ENCODE measurements around the gene DDX19B. TPM values are rescaled to one million over a fixed set of nuclear protein-coding genes. Genes with fewer than 3 reads are reported as not detected.

The DDX19B gene
- total and polyA plus RNA-seq, 7 experiments from 2014 or later, result 23.6 to 60.5 (median 29.0) TPM

DNA sequence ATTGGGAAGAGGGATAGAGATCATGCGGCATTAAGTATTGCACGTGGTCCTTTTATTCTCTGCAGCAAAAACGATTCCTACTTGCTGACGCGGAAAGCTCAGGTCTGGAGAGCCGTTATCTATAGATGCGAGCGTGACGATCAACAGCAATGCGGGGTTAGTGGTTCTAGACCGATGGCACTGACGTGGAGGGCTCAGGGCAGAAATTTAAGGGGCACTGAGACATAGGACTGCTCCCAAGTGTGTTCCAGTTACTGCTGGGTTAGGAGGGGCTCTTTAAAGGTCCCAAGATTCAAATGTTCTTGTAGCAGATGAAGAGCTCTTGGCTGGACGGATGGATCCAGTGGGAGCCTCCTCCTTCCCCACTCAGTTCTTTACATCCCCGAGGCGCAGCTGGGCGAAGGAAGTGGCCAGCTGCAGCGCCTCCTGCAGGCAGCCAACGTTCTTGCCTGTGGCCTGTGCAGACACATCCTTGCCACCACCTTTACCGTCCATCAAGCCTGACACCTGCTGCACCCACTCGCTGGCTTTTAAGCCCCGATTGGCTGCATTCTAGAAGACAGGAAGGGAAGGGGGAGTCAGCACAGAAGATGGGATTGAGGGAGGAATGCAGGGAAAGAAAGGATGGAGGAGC is 46.5 kb upstream of the DDX19B start:
- DNase-seq, result peak in 1 of 9 donors; percentile 27
- peaks cover 0 to 24% (median 0%) of the 10 kb centered on the region in 5 donors for H3K36me3 Mint-ChIP-seq
- peak overlapping the region in 7 of 9 donors; percentile 33 to 96 (median 90) for H3K27ac Mint-ChIP-seq
- ChIA-PET POLR2A (interaction anchor here (0.6 to 2.3 kb wide), 6 partner anchors 10 to 272 kb away, joined by 4 to 13 read pairs (median 8); partner anchors contain the start of genes AARS1, COG4, DDX19B and SF3B3), CTCF (interaction anchor here (0.6 to 1.2 kb wide), 2 partner anchors 15 to 529 kb away, joined by 3 to 4 read pairs; no protein-coding TSS in a partner anchor)
- Histone ChIP-seq H3K27me3 (ENCODE audit: control insufficient read depth in 2 of 2, insufficient read depth in 2 of 2, low read length in 2 of 2) (no peaks in the 10 kb centered on the region), H3K27ac (ENCODE audit: low read depth, low read length) (peak overlapping the region; percentile 85), H3K36me3 (ENCODE audit: control insufficient read depth in 2 of 3, insufficient read depth in 3 of 3, low read length in 3 of 3) (peaks cover 9 to 51% (median 15%) of the 10 kb centered on the region in 3 experiments), H3K4me1 (ENCODE audit: control insufficient read depth in 2 of 2, insufficient read depth in 2 of 2, low read length in 2 of 2) (peaks cover 5 to 15% of the 10 kb centered on the region in 2 donors), H3K4me3 (ENCODE audit: low read length) (no peak overlapping the region), H3K9me3 (ENCODE audit: control insufficient read depth in 2 of 3, low read length in 3 of 3) (no peaks in the 10 kb centered on the region)
- H3K27me3 Mint-ChIP-seq, result no peaks in the 10 kb centered on the region
- H3K9me3 Mint-ChIP-seq, result peaks cover 0 to 3% (median 0%) of the 10 kb centered on the region in 11 donors
- no peak for ATAC-seq
- H3K4me1 Mint-ChIP-seq, result peaks cover 0 to 35% (median 22%) of the 10 kb centered on the region in 7 donors
- intact Hi-C loops (cut with micrococcal nuclease), result loop anchor here (1.0 to 10.0 kb wide), 5 partner anchors 46 to 1842 kb away; partner anchors contain the start of genes COG4 (in 2 of the 2), SF3B3 (in 2 of the 2), DDX19A (in 1 of the 2) and DDX19B (in 1 of the 2)
- H3K4me3 Mint-ChIP-seq, result peak overlapping the region in 8 of 10 donors; percentile 27 to 93 (median 90)

DNA sequence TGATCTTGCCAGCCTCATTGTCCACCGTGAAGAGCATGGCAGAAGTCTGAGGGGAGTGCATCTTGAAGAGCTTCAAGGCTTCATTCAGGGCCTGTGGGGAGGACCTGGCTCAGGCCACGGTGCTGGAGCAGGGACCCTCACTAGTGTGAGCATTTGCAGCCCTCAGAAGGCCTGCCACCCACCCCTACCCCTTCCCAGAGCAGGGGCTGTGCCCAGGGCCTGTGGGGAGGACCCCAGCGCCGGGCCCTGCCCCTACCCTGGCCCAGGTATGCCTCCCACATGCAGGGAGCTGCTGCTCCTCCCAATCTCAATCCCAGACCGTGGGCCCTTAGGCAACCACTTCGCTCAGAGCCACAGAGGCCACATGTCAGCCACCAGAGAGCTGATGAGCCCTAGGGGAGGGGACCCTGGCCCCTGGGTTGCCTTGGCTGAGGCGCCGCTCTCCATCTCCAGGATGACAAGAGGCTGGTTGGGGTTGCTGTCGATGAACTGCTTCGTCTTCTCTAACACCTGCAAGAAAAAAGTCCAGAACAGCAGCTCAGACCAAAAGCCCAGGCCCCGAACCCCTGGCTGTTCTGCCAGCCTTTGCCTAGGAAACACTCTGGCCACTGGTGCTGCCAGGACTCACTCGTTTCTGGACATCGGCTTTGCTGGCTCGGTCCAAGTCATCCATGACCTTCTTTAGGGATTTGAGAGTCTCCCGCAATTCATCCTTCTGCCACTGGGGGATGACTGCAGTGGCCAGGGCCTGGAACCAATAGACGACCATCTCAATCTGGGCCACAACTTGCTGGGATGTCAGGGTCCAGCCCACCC is 45.5 kb upstream of the DDX19B start:
- ChIA-PET POLR2A (interaction anchor here (1.5 kb wide), 1 partner anchor 47 kb away, joined by 4 read pairs; no protein-coding TSS in a partner anchor), CTCF (interaction anchor here (0.6 kb wide), 1 partner anchor 530 kb away, joined by 4 read pairs; no protein-coding TSS in a partner anchor)
- Histone ChIP-seq H3K36me3 (ENCODE audit: control insufficient read depth in 2 of 3, insufficient read depth in 3 of 3, low read length in 3 of 3) (peaks cover 9 to 61% (median 22%) of the 10 kb centered on the region in 3 experiments), H3K4me1 (ENCODE audit: control insufficient read depth in 2 of 2, insufficient read depth in 2 of 2, low read length in 2 of 2) (peaks cover 5 to 15% of the 10 kb centered on the region in 2 donors), H3K9me3 (ENCODE audit: control insufficient read depth in 2 of 3, low read length in 3 of 3) (no peaks in the 10 kb centered on the region), H3K27ac (ENCODE audit: low read depth, low read length) (no peak overlapping the region), H3K4me3 (ENCODE audit: low read length) (no peak overlapping the region), H3K27me3 (ENCODE audit: control insufficient read depth in 2 of 2, insufficient read depth in 2 of 2, low read length in 2 of 2) (no peaks in the 10 kb centered on the region)
- intact Hi-C loops (cut with micrococcal nuclease), result loop anchor here (1.0 to 10.0 kb wide), 5 partner anchors 10 to 1841 kb away; partner anchors contain the start of genes COG4 (in 2 of the 2), SF3B3 (in 2 of the 2), DDX19B (in 1 of the 2) and DHX38 (in 1 of the 2)
- Mint-ChIP-seq H3K4me3 (peak overlapping the region in 2 of 10 donors; percentile 41 to 56), H3K36me3 (peaks cover 0 to 30% (median 5%) of the 10 kb centered on the region in 5 donors), H3K27me3 (no peaks in the 10 kb centered on the region), H3K27ac (peak overlapping the region in 5 of 9 donors; percentile 10 to 65 (median 38)), H3K9me3 (peaks cover 0 to 3% (median 0%) of the 10 kb centered on the region in 11 donors), H3K4me1 (peaks cover 0 to 25% (median 14%) of the 10 kb centered on the region in 7 donors)
- ATAC-seq, result no peak
- DNase-seq, result peak in 3 of 9 donors; percentile 7 to 45 (median 16)

DNA sequence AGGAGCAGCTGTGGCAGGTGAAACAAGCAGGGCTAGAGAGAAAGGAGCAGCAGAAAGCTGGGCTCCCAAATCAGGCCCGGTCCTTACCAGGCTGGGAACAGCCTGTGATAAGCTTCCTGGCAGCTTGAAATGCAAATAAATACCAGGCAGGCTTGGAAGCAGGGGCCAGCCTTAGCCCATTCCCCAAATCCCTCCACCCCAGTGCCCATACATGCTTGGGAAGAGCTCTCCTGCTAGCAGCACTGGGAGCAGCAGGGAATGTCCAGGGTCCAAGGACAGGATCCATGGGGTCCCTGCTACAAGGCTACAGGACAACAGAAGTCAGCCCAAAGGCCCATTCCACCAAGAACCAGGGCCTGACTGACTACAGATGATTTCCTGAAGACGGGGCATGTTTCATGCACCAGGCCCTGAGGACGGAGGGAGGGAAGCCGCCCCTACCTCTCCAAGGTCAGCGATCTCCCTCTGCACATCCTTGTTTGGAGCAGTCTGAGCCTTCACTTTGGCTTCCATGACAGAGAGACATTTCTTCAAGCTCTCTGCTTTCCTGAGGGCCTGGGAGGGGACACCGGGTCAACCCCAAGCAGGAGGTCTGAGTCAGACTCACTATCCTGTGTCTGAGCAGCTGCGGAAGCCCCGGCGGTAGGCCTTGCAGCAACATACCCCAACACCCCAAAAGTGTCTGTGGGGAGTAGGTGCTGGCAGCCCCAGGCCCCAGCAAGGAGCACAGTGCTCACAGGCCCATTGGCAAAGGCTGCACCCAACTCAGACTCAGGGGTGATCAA is 44.6 kb upstream of the DDX19B start:
- intact Hi-C loops (cut with micrococcal nuclease), result loop anchor here (5.0 to 10.0 kb wide), 2 partner anchors 268 to 1840 kb away; partner anchors contain the start of genes COG4 (in 1 of the 2), DHX38 (in 1 of the 2), SF3B3 (in 1 of the 2) and TXNL4B (in 1 of the 2)

DNA sequence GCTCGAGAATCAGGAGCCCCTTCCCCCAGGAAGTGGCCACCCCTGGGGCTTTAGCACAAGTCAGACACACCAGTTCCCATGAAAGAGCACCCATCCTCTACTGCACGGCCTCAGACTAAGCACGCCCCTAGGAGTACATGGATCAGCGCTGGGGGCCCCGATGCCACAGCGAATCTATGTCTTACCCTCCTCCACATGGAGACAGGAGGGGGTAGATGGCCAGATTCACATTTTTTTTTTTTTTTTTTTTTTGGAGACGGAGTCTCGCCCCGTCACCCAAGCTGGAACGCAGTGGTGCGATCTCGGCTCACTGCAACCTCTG is 44.1 kb upstream of the DDX19B start:
- H3K36me3 Mint-ChIP-seq, result peaks cover 0 to 35% (median 6%) of the 10 kb centered on the region in 5 donors
- H3K4me1 Mint-ChIP-seq, result peaks cover 0 to 15% (median 5%) of the 10 kb centered on the region in 7 donors
- no peak overlapping the region for H3K4me3 ChIP-seq (ENCODE audit: low read length)
- DNase-seq, result no peak
- no peak overlapping the region for H3K27ac Mint-ChIP-seq
- intact Hi-C loops (cut with micrococcal nuclease), result loop anchor here (5.0 to 10.0 kb wide), 2 partner anchors 267 to 1840 kb away; partner anchors contain the start of genes COG4 (in 1 of the 2), DHX38 (in 1 of the 2), SF3B3 (in 1 of the 2) and TXNL4B (in 1 of the 2)
- peaks cover 9 to 76% (median 18%) of the 10 kb centered on the region in 3 experiments for H3K36me3 ChIP-seq (ENCODE audit: control insufficient read depth in 2 of 3, insufficient read depth in 3 of 3, low read length in 3 of 3)
- peaks cover 0 to 10% of the 10 kb centered on the region in 2 donors for H3K4me1 ChIP-seq (ENCODE audit: control insufficient read depth in 2 of 2, insufficient read depth in 2 of 2, low read length in 2 of 2)
- H3K4me3 Mint-ChIP-seq, result no peak overlapping the region
- no peaks in the 10 kb centered on the region for H3K9me3 ChIP-seq (ENCODE audit: control insufficient read depth in 2 of 3, low read length in 3 of 3)
- ATAC-seq, result no peak
- no peaks in the 10 kb centered on the region for H3K27me3 Mint-ChIP-seq
- H3K27ac ChIP-seq (ENCODE audit: low read depth, low read length), result no peak overlapping the region
- ChIA-PET POLR2A (no interaction called here), CTCF (interaction anchor here (1.0 kb wide), 1 partner anchor 37 kb away, joined by 7 read pairs; no protein-coding TSS in a partner anchor)
- H3K9me3 Mint-ChIP-seq, result peaks cover 0 to 3% (median 0%) of the 10 kb centered on the region in 11 donors
- H3K27me3 ChIP-seq (ENCODE audit: control insufficient read depth in 2 of 2, insufficient read depth in 2 of 2, low read length in 2 of 2), result no peaks in the 10 kb centered on the region

More for the DNA sequence above, 44.6 kb upstream of the DDX19B start:
- H3K9me3 ChIP-seq (ENCODE audit: control insufficient read depth in 2 of 3, low read length in 3 of 3), result no peaks in the 10 kb centered on the region
- no peaks in the 10 kb centered on the region for H3K27me3 Mint-ChIP-seq
- DNase-seq (no peak), ATAC-seq (no peak)
- peaks cover 9 to 70% (median 21%) of the 10 kb centered on the region in 3 experiments for H3K36me3 ChIP-seq (ENCODE audit: control insufficient read depth in 2 of 3, insufficient read depth in 3 of 3, low read length in 3 of 3)
- peak overlapping the region in 2 of 9 donors; percentile 32 to 62 for H3K27ac Mint-ChIP-seq
- no peak overlapping the region for H3K4me3 Mint-ChIP-seq
- no peak overlapping the region for H3K4me3 ChIP-seq (ENCODE audit: low read length)
- peaks cover 0 to 37% (median 6%) of the 10 kb centered on the region in 5 donors for H3K36me3 Mint-ChIP-seq
- CTCF ChIA-PET, result interaction anchor here (0.5 kb wide), 1 partner anchor 231 kb away, joined by 4 read pairs; no protein-coding TSS in a partner anchor
- POLR2A ChIA-PET, result no interaction called here
- peaks cover 4 to 14% of the 10 kb centered on the region in 2 donors for H3K4me1 ChIP-seq (ENCODE audit: control insufficient read depth in 2 of 2, insufficient read depth in 2 of 2, low read length in 2 of 2)
- H3K27me3 ChIP-seq (ENCODE audit: control insufficient read depth in 2 of 2, insufficient read depth in 2 of 2, low read length in 2 of 2), result no peaks in the 10 kb centered on the region
- H3K27ac ChIP-seq (ENCODE audit: low read depth, low read length), result no peak overlapping the region
- H3K4me1 Mint-ChIP-seq, result peaks cover 0 to 18% (median 8%) of the 10 kb centered on the region in 7 donors
- H3K9me3 Mint-ChIP-seq, result peaks cover 0 to 3% (median 0%) of the 10 kb centered on the region in 11 donors

DNA sequence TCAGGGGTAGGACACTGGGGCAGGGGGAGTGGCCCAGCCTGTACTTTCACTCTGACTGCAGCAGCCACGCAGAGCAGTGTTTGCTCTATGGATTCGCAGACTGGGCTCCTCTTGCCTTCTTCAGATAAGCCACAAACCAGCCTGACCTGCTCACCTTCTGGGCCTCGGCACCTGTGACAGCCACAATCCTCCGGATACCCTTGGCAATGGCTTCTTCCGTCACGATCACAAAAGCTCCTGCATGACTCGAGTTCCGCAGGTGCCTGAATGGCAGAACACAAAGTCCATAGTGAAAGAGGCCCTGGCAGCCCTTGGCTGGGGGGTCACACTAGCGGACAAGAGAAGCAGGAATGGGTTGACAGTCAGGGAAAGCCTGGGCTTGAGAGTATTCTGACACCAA is 43.4 kb upstream of the DDX19B start:
- no peaks in the 10 kb centered on the region for H3K27me3 Mint-ChIP-seq
- H3K4me1 Mint-ChIP-seq, result peaks cover 0 to 11% (median 4%) of the 10 kb centered on the region in 7 donors
- POLR2A ChIA-PET, result interaction anchor here (1.1 kb wide), 1 partner anchor 33 kb away, joined by 4 read pairs; no protein-coding TSS in a partner anchor

More for the DNA sequence above, 43.4 kb upstream of the DDX19B start:
- no peak for ATAC-seq
- Histone ChIP-seq H3K9me3 (ENCODE audit: control insufficient read depth in 2 of 3, low read length in 3 of 3) (no peaks in the 10 kb centered on the region), H3K27me3 (ENCODE audit: control insufficient read depth in 2 of 2, insufficient read depth in 2 of 2, low read length in 2 of 2) (no peaks in the 10 kb centered on the region), H3K27ac (ENCODE audit: low read depth, low read length) (no peak overlapping the region), H3K36me3 (ENCODE audit: control insufficient read depth in 2 of 3, insufficient read depth in 3 of 3, low read length in 3 of 3) (peaks cover 9 to 82% (median 25%) of the 10 kb centered on the region in 3 experiments), H3K4me1 (ENCODE audit: control insufficient read depth in 2 of 2, insufficient read depth in 2 of 2, low read length in 2 of 2) (peaks cover 0 to 5% of the 10 kb centered on the region in 2 donors), H3K4me3 (ENCODE audit: low read length) (no peak overlapping the region)
- peaks cover 0 to 3% (median 0%) of the 10 kb centered on the region in 11 donors for H3K9me3 Mint-ChIP-seq
- H3K36me3 Mint-ChIP-seq, result peaks cover 0 to 34% (median 6%) of the 10 kb centered on the region in 5 donors
- H3K27ac Mint-ChIP-seq, result no peak overlapping the region
- DNase-seq, result no peak
- H3K4me3 Mint-ChIP-seq, result no peak overlapping the region
- intact Hi-C loops (cut with micrococcal nuclease), result loop anchor here in 1 of 2 donors (10.0 kb wide), 1 partner anchor 1839 kb away; the partner anchor contains the start of genes DHX38 and TXNL4B
- CTCF ChIA-PET, result interaction anchor here (1.0 kb wide), 1 partner anchor 36 kb away, joined by 7 read pairs; no protein-coding TSS in a partner anchor
